Measurements from ENCODE around the gene COL16A1. TPM values are rescaled to one million over a fixed set of nuclear protein-coding genes. Genes with fewer than 3 reads are reported as not detected.

Gene COL16A1
- total and polyA plus RNA-seq, 7 donors, result 4.6 to 271 (median 43.1) TPM

GRCh38 chr1:31677949-31678348 lies 25.9 kb downstream of the COL16A1 start:
- peaks cover 0 to 38% (median 15%) of the 10 kb centered on the region in 4 donors for H3K36me3 ChIP-seq
- peak overlapping the region in 2 of 4 donors; percentile 81 to 82 for H3K27ac ChIP-seq
- H3K9me3 ChIP-seq, result no peaks in the 10 kb centered on the region
- 69% methylated on average over 6 of the region's 6 CpGs for WGBS, 2 donors
- H3K27me3 ChIP-seq, result no peaks in the 10 kb centered on the region
- peaks cover 0 to 55% (median 42%) of the 10 kb centered on the region in 4 donors for H3K4me1 ChIP-seq
- TF ChIP-seq POLR2A (IDR thresholded peaks at IDR 0.05) (no peak), POLR2AphosphoS5 (IDR thresholded peaks at IDR 0.05) (no peak), EP300 (IDR thresholded peaks at IDR 0.05) (no peak)
- TF ChIP-seq, protein P1, sequence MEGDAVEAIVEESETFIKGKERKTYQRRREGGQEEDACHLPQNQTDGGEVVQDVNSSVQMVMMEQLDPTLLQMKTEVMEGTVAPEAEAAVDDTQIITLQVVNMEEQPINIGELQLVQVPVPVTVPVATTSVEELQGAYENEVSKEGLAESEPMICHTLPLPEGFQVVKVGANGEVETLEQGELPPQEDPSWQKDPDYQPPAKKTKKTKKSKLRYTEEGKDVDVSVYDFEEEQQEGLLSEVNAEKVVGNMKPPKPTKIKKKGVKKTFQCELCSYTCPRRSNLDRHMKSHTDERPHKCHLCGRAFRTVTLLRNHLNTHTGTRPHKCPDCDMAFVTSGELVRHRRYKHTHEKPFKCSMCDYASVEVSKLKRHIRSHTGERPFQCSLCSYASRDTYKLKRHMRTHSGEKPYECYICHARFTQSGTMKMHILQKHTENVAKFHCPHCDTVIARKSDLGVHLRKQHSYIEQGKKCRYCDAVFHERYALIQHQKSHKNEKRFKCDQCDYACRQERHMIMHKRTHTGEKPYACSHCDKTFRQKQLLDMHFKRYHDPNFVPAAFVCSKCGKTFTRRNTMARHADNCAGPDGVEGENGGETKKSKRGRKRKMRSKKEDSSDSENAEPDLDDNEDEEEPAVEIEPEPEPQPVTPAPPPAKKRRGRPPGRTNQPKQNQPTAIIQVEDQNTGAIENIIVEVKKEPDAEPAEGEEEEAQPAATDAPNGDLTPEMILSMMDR (IDR thresholded peaks at IDR 0.05), result no peak
- intact Hi-C loops (cut with DNase I), result no loop called here
- no peak for DNase-seq
- no peak overlapping the region for H3K4me3 ChIP-seq

GRCh38 chr1:31677401-31677800 lies 26.4 kb downstream of the COL16A1 start:
- Histone ChIP-seq H3K4me1 (peaks cover 0 to 61% (median 47%) of the 10 kb centered on the region in 4 donors), H3K27me3 (no peaks in the 10 kb centered on the region), H3K9me3 (no peaks in the 10 kb centered on the region), H3K4me3 (no peak overlapping the region), H3K36me3 (peaks cover 0 to 33% (median 12%) of the 10 kb centered on the region in 4 donors), H3K27ac (peak overlapping the region in 3 of 4 donors; percentile 20 to 82 (median 81))
- intact Hi-C loops (cut with DNase I), result no loop called here
- TF ChIP-seq POLR2A (IDR thresholded peaks at IDR 0.05) (no peak), EP300 (IDR thresholded peaks at IDR 0.05) (no peak), POLR2AphosphoS5 (IDR thresholded peaks at IDR 0.05) (no peak)
- TF ChIP-seq, protein P1 (IDR thresholded peaks at IDR 0.05), result no peak
- no peak for DNase-seq
- 79 to 97% methylated on average over 3 of the region's 3 CpGs for WGBS, 2 donors

DNA sequence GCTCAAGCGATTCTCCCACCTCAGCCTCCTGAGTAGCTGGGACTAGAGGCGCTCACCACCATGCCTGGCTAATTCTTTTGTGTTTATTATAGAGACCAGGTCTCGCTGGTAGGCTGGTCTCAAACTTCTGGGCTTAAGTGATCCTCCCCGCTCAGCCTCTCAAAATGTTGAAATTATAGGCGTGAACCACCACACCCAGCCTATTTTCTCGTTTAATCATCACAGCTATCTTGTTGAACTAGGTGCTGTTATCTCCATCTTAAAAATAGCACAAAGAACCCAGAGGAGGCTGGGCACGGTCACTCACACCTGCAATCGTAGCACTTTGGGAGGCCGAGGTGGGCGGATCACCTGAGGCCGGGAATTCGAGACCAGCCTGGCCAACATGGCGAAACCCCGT lies 28.1 kb downstream of the COL16A1 start:
- TF ChIP-seq POLR2AphosphoS5 (IDR thresholded peaks at IDR 0.05), result no peak
- TF ChIP-seq EP300 (IDR thresholded peaks at IDR 0.05), result no peak
- no peak for TF ChIP-seq POLR2A (IDR thresholded peaks at IDR 0.05)
- no peak for DNase-seq
- H3K27ac ChIP-seq, result peak overlapping the region; percentile 22 to 82 (median 79)
- peaks cover 0 to 35% (median 15%) of the 10 kb centered on the region in 4 donors for H3K36me3 ChIP-seq
- H3K9me3 ChIP-seq, result no peaks in the 10 kb centered on the region
- WGBS, 2 donors, result 43 to 81% methylated on average over 14 of the region's 14 CpGs
- H3K27me3 ChIP-seq, result no peaks in the 10 kb centered on the region
- no peak overlapping the region for H3K4me3 ChIP-seq
- intact Hi-C loops (cut with DNase I), result no loop called here
- H3K4me1 ChIP-seq, result peaks cover 0 to 64% (median 55%) of the 10 kb centered on the region in 4 donors

- H3K4me1 ChIP-seq, result peaks cover 0 to 68% (median 61%) of the 10 kb centered on the region in 4 donors
- TF ChIP-seq POLR2AphosphoS5 (IDR thresholded peaks at IDR 0.05), result no peak
- no peaks in the 10 kb centered on the region for H3K9me3 ChIP-seq
- H3K27ac ChIP-seq, result peak overlapping the region; percentile 22 to 82 (median 79)
- 78 to 83% methylated on average over 7 of the region's 7 CpGs for WGBS, 2 donors
- H3K4me3 ChIP-seq, result no peak overlapping the region
- no peak for DNase-seq
- no peaks in the 10 kb centered on the region for H3K27me3 ChIP-seq
- peaks cover 0 to 29% (median 14%) of the 10 kb centered on the region in 4 donors for H3K36me3 ChIP-seq
- intact Hi-C loops (cut with DNase I), result no loop called here
Measured at GRCh38 chr1:31675161-31675560, 28.7 kb downstream of the COL16A1 start.

- WGBS, 2 donors, result 87 to 90% methylated on average over 8 of the region's 8 CpGs
- Histone ChIP-seq H3K27me3 (no peaks in the 10 kb centered on the region), H3K27ac (peak overlapping the region in 3 of 4 donors; percentile 77 to 82 (median 81)), H3K9me3 (no peaks in the 10 kb centered on the region), H3K4me3 (no peak overlapping the region), H3K4me1 (peaks cover 0 to 74% (median 66%) of the 10 kb centered on the region in 4 donors), H3K36me3 (peaks cover 0 to 24% (median 10%) of the 10 kb centered on the region in 4 donors)
- intact Hi-C loops (cut with DNase I), result no loop called here
- DNase-seq, result no peak
- TF ChIP-seq, protein P1 (IDR thresholded peaks at IDR 0.05), result no peak
- no peak for TF ChIP-seq EP300 (IDR thresholded peaks at IDR 0.05)
Measured at GRCh38 chr1:31674626-31675025, 29.2 kb downstream of the COL16A1 start.

GRCh38 chr1:31673433-31673832 lies 30.4 kb downstream of the COL16A1 start:
- peaks cover 0 to 18% (median 3%) of the 10 kb centered on the region in 4 donors for H3K36me3 ChIP-seq
- intact Hi-C loops (cut with DNase I), result no loop called here
- peak overlapping the region; percentile 28 to 82 (median 79) for H3K27ac ChIP-seq
- TF ChIP-seq EP300 (IDR thresholded peaks at IDR 0.05) (no peak), POLR2A (IDR thresholded peaks at IDR 0.05) (no peak), POLR2AphosphoS5 (IDR thresholded peaks at IDR 0.05) (peak in 3 of 4 donors; percentile 16 to 61 (median 29))
- DNase-seq, result no peak
- H3K4me3 ChIP-seq, result no peak overlapping the region
- WGBS, 2 donors, result 93 to 94% methylated on average over 9 of the region's 9 CpGs
- no peaks in the 10 kb centered on the region for H3K27me3 ChIP-seq
- H3K4me1 ChIP-seq, result peaks cover 0 to 86% (median 75%) of the 10 kb centered on the region in 4 donors
- no peaks in the 10 kb centered on the region for H3K9me3 ChIP-seq

All from sigmoid colon (tissue), 7 donors.